ENCODE measurements around the gene PYY. TPM values are rescaled to one million over a fixed set of nuclear protein-coding genes. Genes with fewer than 3 reads are reported as not detected.

The PYY gene
- total RNA-seq, 1 donor, result not detected

DNA sequence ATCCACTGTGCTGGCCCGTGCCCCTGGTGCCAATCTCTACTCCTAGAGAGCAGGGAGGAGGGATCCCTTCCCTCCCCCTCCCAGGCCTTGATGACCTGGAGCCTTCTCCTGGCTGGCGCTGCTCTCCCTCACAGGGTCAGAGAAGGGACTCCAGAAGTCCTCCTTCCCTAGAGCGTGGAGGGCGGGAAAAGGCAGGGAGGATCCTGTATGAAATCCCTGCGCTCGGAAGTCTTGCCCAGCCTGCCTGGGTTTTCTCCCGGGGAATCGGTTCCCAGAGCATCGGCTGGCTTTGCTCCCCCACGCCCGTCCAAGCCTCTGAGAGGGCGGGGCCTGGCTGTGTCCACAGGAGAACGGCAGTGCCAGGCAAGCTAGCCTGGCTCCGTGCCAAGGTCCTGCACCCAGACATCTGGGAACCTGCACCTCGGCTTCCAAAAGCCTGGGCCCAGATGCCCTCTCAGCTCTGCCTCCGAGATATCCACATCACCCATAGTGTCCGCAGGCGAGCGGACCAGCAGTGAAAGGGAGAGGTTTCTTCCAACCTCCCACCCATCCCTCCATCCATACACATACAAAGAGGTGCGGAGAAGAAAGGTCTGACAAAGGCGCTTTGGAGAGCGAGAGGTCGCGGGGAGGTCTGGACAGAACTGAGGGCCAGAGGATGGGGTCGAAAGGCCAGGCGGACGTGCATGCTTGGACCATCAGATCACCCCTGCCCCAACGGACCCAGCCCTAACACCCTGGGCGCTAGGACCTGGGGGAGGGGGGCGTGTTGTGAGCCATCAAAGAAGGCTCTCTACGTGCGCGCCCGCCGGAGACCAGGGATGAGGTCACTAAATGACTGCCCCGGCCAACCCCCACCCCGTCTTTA lies 47.5 kb downstream of the PYY start:
- Histone ChIP-seq H3K4me3 (ENCODE audit: low read length) (no peak overlapping the region), H3K9me3 (ENCODE audit: low read depth, low read length) (no peaks in the 10 kb centered on the region), H3K4me1 (ENCODE audit: insufficient read depth, low read length) (peaks cover 25% of the 10 kb centered on the region), H3K27me3 (ENCODE audit: insufficient read depth, low read length) (peaks cover 55% of the 10 kb centered on the region)

DNA sequence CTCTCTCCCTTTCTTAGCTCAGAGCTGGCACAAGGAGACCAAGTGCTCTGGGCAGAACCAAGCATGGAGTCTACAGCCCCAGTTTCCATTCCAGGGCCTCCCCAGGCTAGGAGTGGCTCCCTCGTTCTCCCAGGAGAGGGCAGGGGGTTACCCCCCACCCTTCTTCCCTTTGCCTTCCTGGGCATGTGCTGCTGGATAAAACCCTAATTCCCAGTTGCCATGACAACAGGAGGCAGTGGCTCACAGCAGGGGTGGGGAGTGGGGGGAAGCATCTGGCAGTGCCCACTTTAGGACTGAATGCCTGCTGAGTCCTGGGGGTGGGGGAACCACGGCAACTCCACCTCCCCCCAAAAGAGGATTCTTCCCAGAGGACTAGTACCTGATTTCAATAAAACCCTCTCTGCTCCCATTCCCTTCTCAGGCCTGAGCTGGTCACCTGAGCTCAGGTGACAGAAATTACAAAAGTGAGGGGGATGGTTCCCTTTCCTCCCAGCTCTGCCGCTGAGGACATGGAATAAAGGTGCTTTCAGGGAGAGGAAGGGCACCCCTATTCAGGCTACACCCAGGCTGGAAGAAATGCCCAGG lies 48.2 kb downstream of the PYY start:
- H3K4me3 ChIP-seq (ENCODE audit: low read length), result no peak overlapping the region
- no peaks in the 10 kb centered on the region for H3K9me3 ChIP-seq (ENCODE audit: low read depth, low read length)
- peaks cover 56% of the 10 kb centered on the region for H3K27me3 ChIP-seq (ENCODE audit: insufficient read depth, low read length)
- H3K4me1 ChIP-seq (ENCODE audit: insufficient read depth, low read length), result peaks cover 30% of the 10 kb centered on the region

Other genes with a start within 250 kb of the PYY start
- not detected for gene SOST, start 195.1 kb downstream of the PYY start, total RNA-seq
- gene DUSP3, start 175.0 kb downstream of the PYY start, total RNA-seq, result 16.6 TPM
- not detected for gene CFAP97D1, start 173.5 kb downstream of the PYY start, total RNA-seq
- gene MPP3, start 120.8 kb downstream of the PYY start, total RNA-seq, result 0.21 TPM
- gene CD300LG, start 106.8 kb downstream of the PYY start, total RNA-seq, result not detected
- 1.4 TPM for gene MPP2, start 46.4 kb downstream of the PYY start, total RNA-seq
- gene PPY, start 11.5 kb downstream of the PYY start, total RNA-seq, result not detected
- gene NAGS, start 50.7 kb upstream of the PYY start, total RNA-seq, result 0.42 TPM
- gene TMEM101, start 61.0 kb upstream of the PYY start, total RNA-seq, result 21.0 TPM
- gene LSM12, start 112.7 kb upstream of the PYY start, total RNA-seq, result 44.4 TPM
- gene G6PC3, start 116.8 kb upstream of the PYY start, total RNA-seq, result 5.0 TPM
- gene HDAC5, start 169.7 kb upstream of the PYY start, total RNA-seq, result 69.3 TPM
- 1.3 TPM for gene HROB, start 188.0 kb upstream of the PYY start, total RNA-seq
- not detected for gene ASB16, start 216.8 kb upstream of the PYY start, total RNA-seq
- gene TMUB2, start 233.0 kb upstream of the PYY start, total RNA-seq, result 20.4 TPM
- 44.7 TPM for gene ATXN7L3, start 245.9 kb upstream of the PYY start, total RNA-seq